BLaER1 treated with 17β-estradiol and CSF1 and Interleukin-3, amounts not matched to agents 10 nM and 100 nM (cell line): ENCODE data around the gene METTL13.

ENCODE experiments used
- H3K27ac ChIP-seq, 11 experiments: shearing (Covaris generic); formaldehyde crosslinking; 2 replicates each; pipeline ENCODE4 v1.8.1; 2022
- H3K27me3 ChIP-seq, 11 experiments: shearing (Covaris generic); formaldehyde crosslinking; 2 replicates each; pipeline ENCODE4 v1.8.1; 2022
- H3K36me3 ChIP-seq, 11 experiments: shearing (Covaris generic); formaldehyde crosslinking; 2 replicates each; pipeline ENCODE4 v1.8.1; 2022
- H3K4me1 ChIP-seq, 10 experiments: shearing (Covaris generic); formaldehyde crosslinking; 2 replicates each; pipeline ENCODE4 v1.8.1; 2022
- H3K4me2 ChIP-seq, 11 experiments: shearing (Covaris generic); formaldehyde crosslinking; 2 replicates each; pipeline ENCODE4 v1.8.1; 2022
- H3K4me3 ChIP-seq, 10 experiments: shearing (Covaris generic); formaldehyde crosslinking; 2 replicates each; pipeline ENCODE4 v1.8.1; 2022
- H3K9ac ChIP-seq, 11 experiments: shearing (Covaris generic); formaldehyde crosslinking; 2 replicates each; pipeline ENCODE4 v1.8.1; 2022
- H3K9me3 ChIP-seq, 11 experiments: shearing (Covaris generic); formaldehyde crosslinking; replicated peaks in 1 of 11; 2 replicates each; pipeline ENCODE4 v1.8.1; 2022
- H4K20me1 ChIP-seq, 11 experiments: shearing (Covaris generic); formaldehyde crosslinking; 2 replicates each; pipeline ENCODE4 v1.8.1; 2022
- Cebpa-rat ChIP-seq, 11 experiments: shearing (Covaris generic); IDR thresholded peaks; 2 replicates each; pipeline ENCODE4 v1.8.1; 2022

METTL13 gene

GRCh38 chr1:171784784-171785183, 3.3 kb downstream of the METTL13 start:
- Histone ChIP-seq H3K27ac (no peak overlapping the region), H3K4me2 (peak overlapping the region; percentile 79 to 97 (median 91)), H3K4me1 (peaks cover 37 to 50% (median 40%) of the 10 kb centered on the region in 10 experiments), H3K27me3 (no peaks in the 10 kb centered on the region), H3K36me3 (peaks cover 60 to 71% (median 66%) of the 10 kb centered on the region in 11 experiments), H3K9ac (peak overlapping the region in 3 of 11 experiments; percentile 12 to 31 (median 24); a peak in 3 of 22 replicates), H3K9me3 (no peaks in the 10 kb centered on the region), H4K20me1 (peaks cover 0 to 60% (median 37%) of the 10 kb centered on the region in 11 experiments; a peak in 14 of 22 replicates), H3K4me3 (peak overlapping the region in 2 of 10 experiments; percentile 11 to 28; a peak in 2 of 20 replicates)
- no peak for TF ChIP-seq Cebpa-rat (IDR thresholded peaks at IDR 0.05)

- H3K36me3 ChIP-seq = peaks cover 70 to 81% (median 75%) of the 10 kb centered on the region in 11 experiments
- no peak overlapping the region for H3K9ac ChIP-seq
- peak overlapping the region in 2 of 11 experiments; percentile 82 to 91; a peak in 2 of 22 replicates for H3K4me2 ChIP-seq
Observed at GRCh38 chr1:171785766-171786165, 4.3 kb downstream of the METTL13 start.

GRCh38 chr1:171786534-171786933, 5.1 kb downstream of the METTL13 start:
- H3K36me3 ChIP-seq = peaks cover 78 to 88% (median 83%) of the 10 kb centered on the region in 11 experiments
- no peak overlapping the region for H3K4me2 ChIP-seq
- TF ChIP-seq Cebpa-rat (IDR thresholded peaks at IDR 0.05) = no peak

More at GRCh38 chr1:171785766-171786165, 4.3 kb downstream of the METTL13 start:
- no peak overlapping the region for H3K4me3 ChIP-seq
- no peak for TF ChIP-seq Cebpa-rat (IDR thresholded peaks at IDR 0.05)
- H3K27ac ChIP-seq = no peak overlapping the region
- no peaks in the 10 kb centered on the region for H3K9me3 ChIP-seq
- no peaks in the 10 kb centered on the region for H3K27me3 ChIP-seq
- peaks cover 28 to 42% (median 31%) of the 10 kb centered on the region in 10 experiments for H3K4me1 ChIP-seq
- peaks cover 0 to 60% (median 42%) of the 10 kb centered on the region in 11 experiments; a peak in 15 of 22 replicates for H4K20me1 ChIP-seq

GRCh38 chr1:171787686-171788480, 6.4 kb downstream of the METTL13 start:
- no peak for TF ChIP-seq Cebpa-rat (IDR thresholded peaks at IDR 0.05)

More at GRCh38 chr1:171786534-171786933, 5.1 kb downstream of the METTL13 start:
- Histone ChIP-seq H4K20me1 (peaks cover 0 to 68% (median 48%) of the 10 kb centered on the region in 11 experiments; a peak in 15 of 22 replicates), H3K4me3 (no peak overlapping the region), H3K4me1 (peaks cover 27 to 42% (median 30%) of the 10 kb centered on the region in 10 experiments), H3K9ac (peak overlapping the region in 1 of 11 experiments; percentile 11; a peak in 1 of 22 replicates), H3K27ac (no peak overlapping the region), H3K27me3 (no peaks in the 10 kb centered on the region), H3K9me3 (no peaks in the 10 kb centered on the region)

GRCh38 chr1:171788696-171789095, 7.2 kb downstream of the METTL13 start:
- peaks cover 0 to 83% (median 49%) of the 10 kb centered on the region in 11 experiments; a peak in 15 of 22 replicates for H4K20me1 ChIP-seq
- H3K4me2 ChIP-seq = no peak overlapping the region
- H3K9ac ChIP-seq = no peak overlapping the region
- no peaks in the 10 kb centered on the region for H3K9me3 ChIP-seq
- no peak overlapping the region for H3K4me3 ChIP-seq
- TF ChIP-seq Cebpa-rat (IDR thresholded peaks at IDR 0.05) = no peak
- peaks cover 96 to 100% (median 99%) of the 10 kb centered on the region in 11 experiments for H3K36me3 ChIP-seq
- H3K4me1 ChIP-seq = peaks cover 15 to 36% (median 25%) of the 10 kb centered on the region in 10 experiments
- no peak overlapping the region for H3K27ac ChIP-seq
- no peaks in the 10 kb centered on the region for H3K27me3 ChIP-seq

More at GRCh38 chr1:171787686-171788480, 6.4 kb downstream of the METTL13 start:
- Histone ChIP-seq H3K4me1 (peaks cover 17 to 36% (median 25%) of the 10 kb centered on the region in 10 experiments), H3K4me2 (no peak overlapping the region), H4K20me1 (peaks cover 0 to 78% (median 49%) of the 10 kb centered on the region in 11 experiments; a peak in 15 of 22 replicates), H3K9ac (no peak overlapping the region), H3K36me3 (peaks cover 91 to 100% (median 96%) of the 10 kb centered on the region in 11 experiments), H3K9me3 (no peaks in the 10 kb centered on the region), H3K27me3 (no peaks in the 10 kb centered on the region), H3K4me3 (no peak overlapping the region), H3K27ac (no peak overlapping the region)

GRCh38 chr1:171790318-171790717, 8.9 kb downstream of the METTL13 start:
- H3K36me3 ChIP-seq = peaks cover 95 to 100% (median 99%) of the 10 kb centered on the region in 11 experiments

GRCh38 chr1:171792656-171793369, 11.4 kb downstream of the METTL13 start:
- Histone ChIP-seq H3K4me3 (no peak overlapping the region), H3K4me2 (peak overlapping the region in 4 of 11 experiments; percentile 58 to 73 (median 64); a peak in 5 of 22 replicates), H3K4me1 (peaks cover 14 to 25% (median 22%) of the 10 kb centered on the region in 10 experiments; a peak in 19 of 20 replicates), H3K9ac (no peak overlapping the region), H3K9me3 (peaks cover 0 to 4% (median 0%) of the 10 kb centered on the region in 11 experiments; a peak in 1 of 22 replicates), H3K27ac (no peak overlapping the region), H3K27me3 (no peaks in the 10 kb centered on the region), H3K36me3 (peaks cover 95 to 100% (median 99%) of the 10 kb centered on the region in 11 experiments), H4K20me1 (peaks cover 0 to 48% (median 15%) of the 10 kb centered on the region in 11 experiments; a peak in 12 of 22 replicates)
- no peak for TF ChIP-seq Cebpa-rat (IDR thresholded peaks at IDR 0.05)

More at GRCh38 chr1:171790318-171790717, 8.9 kb downstream of the METTL13 start:
- Histone ChIP-seq H3K9ac (no peak overlapping the region), H3K4me2 (no peak overlapping the region), H3K27ac (no peak overlapping the region), H3K4me1 (peaks cover 14 to 31% (median 22%) of the 10 kb centered on the region in 10 experiments; a peak in 19 of 20 replicates), H3K27me3 (no peaks in the 10 kb centered on the region), H3K4me3 (no peak overlapping the region), H3K9me3 (peaks cover 0 to 2% (median 0%) of the 10 kb centered on the region in 11 experiments; a peak in 1 of 22 replicates), H4K20me1 (peaks cover 0 to 73% (median 33%) of the 10 kb centered on the region in 11 experiments; a peak in 15 of 22 replicates)
- no peak for TF ChIP-seq Cebpa-rat (IDR thresholded peaks at IDR 0.05)

GRCh38 chr1:171793636-171794035, 12.2 kb downstream of the METTL13 start:
- Histone ChIP-seq H4K20me1 (peaks cover 0 to 40% (median 13%) of the 10 kb centered on the region in 11 experiments; a peak in 12 of 22 replicates), H3K36me3 (peaks cover 94 to 100% (median 99%) of the 10 kb centered on the region in 11 experiments), H3K4me1 (peaks cover 14 to 25% (median 22%) of the 10 kb centered on the region in 10 experiments; a peak in 19 of 20 replicates), H3K9ac (no peak overlapping the region), H3K9me3 (peaks cover 0 to 4% (median 0%) of the 10 kb centered on the region in 11 experiments; a peak in 1 of 22 replicates), H3K4me3 (no peak overlapping the region; a peak in 1 of 20 replicates), H3K27ac (peak overlapping the region in 8 of 11 experiments; percentile 12 to 66 (median 44); a peak in 12 of 22 replicates), H3K27me3 (no peaks in the 10 kb centered on the region), H3K4me2 (peak overlapping the region; percentile 16 to 73 (median 59))
- TF ChIP-seq Cebpa-rat (IDR thresholded peaks at IDR 0.05) = no peak
